Panc1 (cell line): ENCODE data around the gene HCFC1. TPM values are rescaled to one million over a fixed set of nuclear protein-coding genes. Genes with fewer than 3 reads are reported as not detected.

Source experiments
- ATAC-seq: fragments of 200-7000 bp; cut with Tn5 transposase; 2 replicates; pipeline ENCODE4 v1.9.1; 2020; ENCODE audit warnings: mild to moderate bottlenecking, moderate library complexity
- BruUV-seq: library from RNA; stranded (reverse); fragments of 400-500 nt; replicated peaks from 2 replicates; lab custom pipeline; 2021; lab: Mats Ljungman, UMichigan
- CTCF ChIA-PET: fragments of 300-600 bp; sonication (Branson Sonifier 250); formaldehyde crosslinking; loops from one replicate; lab custom pipeline; 2022; ENCODE audit warnings: antibody characterized with exemption; lab: Charles Lee
- POLR2A ChIA-PET: fragments of 300-600 bp; sonication (Branson Sonifier 250); formaldehyde crosslinking; loops from one replicate; lab custom pipeline; 2022; ENCODE audit warnings: antibody characterized with exemption; lab: Charles Lee
- DNase-seq: peaks from one replicate; pipeline ENCODE4 v3.0.0-alpha.2; 2010; ENCODE audit warnings: low read depth, low spot score
- H3K27ac ChIP-seq: 2 replicates; pipeline ENCODE4 v1.5.1; 2011; ENCODE audit warnings: mild to moderate bottlenecking, low read length, inconsistent platforms
- H3K27me3 ChIP-seq: fragments of 200-500 bp; sonication (Bioruptor generic); 2 replicates; pipeline ENCODE4 v1.6.0; 2014; ENCODE audit warnings: low read length, inconsistent platforms; ENCODE audit not compliant: control insufficient read depth, insufficient read depth
- H3K36me3 ChIP-seq: fragments of 200-500 bp; sonication (Bioruptor generic); 2 replicates; pipeline ENCODE4 v1.5.1; 2014; ENCODE audit warnings: inconsistent platforms, mild to moderate bottlenecking, low read length, moderate library complexity; ENCODE audit not compliant: control insufficient read depth, insufficient read depth
- H3K4me1 ChIP-seq: 2 replicates; pipeline ENCODE4 v1.5.1; 2011; ENCODE audit warnings: inconsistent platforms, mild to moderate bottlenecking, low read length, moderate library complexity; ENCODE audit not compliant: control insufficient read depth, insufficient read depth
- H3K4me3 ChIP-seq, 2 experiments: 2 replicates each; pipeline ENCODE4 v1.5.1; 2011 to 2012; ENCODE audit warnings: low read depth in 2 of 2, low read length in 2 of 2, mild to moderate bottlenecking in 2 of 2, inconsistent platforms in 1 of 2, moderate library complexity in 1 of 2
- H3K9me3 ChIP-seq: fragments of 200-500 bp; sonication (Bioruptor generic); 2 replicates; pipeline ENCODE4 v1.5.1; 2014; ENCODE audit warnings: low read depth, mild to moderate bottlenecking, inconsistent platforms, low read length, moderate library complexity; ENCODE audit not compliant: control insufficient read depth, insufficient read depth
- CTCF ChIP-seq: fragments of 450-650 bp; IDR thresholded peaks from 2 replicates; pipeline ENCODE4 v1.5.1; 2017; ENCODE audit warnings: mild to moderate bottlenecking
- POLR2AphosphoS5 ChIP-seq: IDR thresholded peaks from 2 replicates; pipeline ENCODE4 v1.6.1; 2012; ENCODE audit warnings: mild to moderate bottlenecking, low read depth, low read length, moderate library complexity
- REST ChIP-seq, 2 experiments: IDR thresholded peaks; 2 replicates each; pipeline ENCODE4 v1.6.1; 2011 to 2012; ENCODE audit warnings: low read depth in 2 of 2, control low read depth in 1 of 2, low read length in 1 of 2, mild to moderate bottlenecking in 1 of 2, moderate library complexity in 1 of 2; ENCODE audit not compliant: insufficient read depth in 1 of 2
- SIN3A ChIP-seq: IDR thresholded peaks from 2 replicates; pipeline ENCODE4 v1.6.1; 2012; ENCODE audit warnings: low read depth, mild to moderate bottlenecking, low read length, moderate library complexity, borderline replicate concordance; ENCODE audit not compliant: insufficient read depth
- TCF7L2 ChIP-seq: IDR thresholded peaks from 2 replicates; pipeline ENCODE4 v1.6.1; 2011; ENCODE audit warnings: mild to moderate bottlenecking, low read depth, low read length, inconsistent platforms
- in situ Hi-C: cut with HindIII; loops from 2 replicates; pipeline ENCODE4 v1.10.0; 2016; ENCODE audit warnings: low sequenced_read_pairs, low pct_unique_long_range_greater_than_20kb
- intact Hi-C: fragments of 100-400 bp; cut with micrococcal nuclease; formaldehyde crosslinking; loops from one replicate; pipeline ENCODE4 v1.10.0; 2022; ENCODE audit not compliant: unreplicated experiment
- total RNA-seq: library from RNA; stranded (reverse); gene quantifications from one replicate; pipeline ENCODE4 v1.2.1, GENCODE V29; 2021; ENCODE audit not compliant: unreplicated experiment

The HCFC1 gene
- total RNA-seq, 1 experiment from 2014 or later: 113 TPM

- no peak overlapping the region for H3K4me3 ChIP-seq
Observed at GRCh38 chrX:153903238-153903980, 68.2 kb downstream of the HCFC1 start.

GRCh38 chrX:153902385-153902784, 69.2 kb downstream of the HCFC1 start:
- POLR2A ChIA-PET: no interaction called here
- BruUV-seq: no TSS peak
- CTCF ChIA-PET: interaction anchor here (0.5 kb wide), 1 partner anchor 16 kb away, joined by 6 read pairs; no protein-coding TSS in a partner anchor
- no peak for DNase-seq
- Histone ChIP-seq H3K9me3 (no peaks in the 10 kb centered on the region), H3K4me3 (no peak overlapping the region), H3K4me1 (peaks cover 47% of the 10 kb centered on the region), H3K36me3 (no peaks in the 10 kb centered on the region), H3K27ac (peak overlapping the region; percentile 76), H3K27me3 (no peaks in the 10 kb centered on the region)
- intact Hi-C loops: no loop called here
- in situ Hi-C loops: no loop called here
- no peak for TF ChIP-seq CTCF
- TF ChIP-seq REST (IDR thresholded peaks at IDR 0.05; ENCODE audit: insufficient read depth in 1 of 2, low read depth in 2 of 2, low read length in 1 of 2): no peak
- no peak for TF ChIP-seq TCF7L2
- no peak; the same call in 1 of the 2 replicates for TF ChIP-seq POLR2AphosphoS5
- peak; percentile 15 for ATAC-seq

More at GRCh38 chrX:153903238-153903980, 68.2 kb downstream of the HCFC1 start:
- in situ Hi-C loops: no loop called here
- CTCF ChIA-PET: no interaction called here
- ATAC-seq (peak; percentile 22), DNase-seq (no peak)
- Histone ChIP-seq H3K4me1 (peaks cover 51% of the 10 kb centered on the region), H3K9me3 (no peaks in the 10 kb centered on the region), H3K36me3 (no peaks in the 10 kb centered on the region), H3K27me3 (no peaks in the 10 kb centered on the region), H3K27ac (peak overlapping the region; percentile 76)
- intact Hi-C loops: no loop called here
- BruUV-seq: no TSS peak
- POLR2A ChIA-PET: no interaction called here
- TF ChIP-seq TCF7L2 (no peak), POLR2AphosphoS5 (no peak; the same call in none of the 2 replicates), REST (IDR thresholded peaks at IDR 0.05; ENCODE audit: insufficient read depth in 1 of 2, low read depth in 2 of 2, low read length in 1 of 2) (no peak), SIN3A (no peak), CTCF (no peak)
